ENCODE measurements around the gene BRPF1.

BRPF1 gene

DNA sequence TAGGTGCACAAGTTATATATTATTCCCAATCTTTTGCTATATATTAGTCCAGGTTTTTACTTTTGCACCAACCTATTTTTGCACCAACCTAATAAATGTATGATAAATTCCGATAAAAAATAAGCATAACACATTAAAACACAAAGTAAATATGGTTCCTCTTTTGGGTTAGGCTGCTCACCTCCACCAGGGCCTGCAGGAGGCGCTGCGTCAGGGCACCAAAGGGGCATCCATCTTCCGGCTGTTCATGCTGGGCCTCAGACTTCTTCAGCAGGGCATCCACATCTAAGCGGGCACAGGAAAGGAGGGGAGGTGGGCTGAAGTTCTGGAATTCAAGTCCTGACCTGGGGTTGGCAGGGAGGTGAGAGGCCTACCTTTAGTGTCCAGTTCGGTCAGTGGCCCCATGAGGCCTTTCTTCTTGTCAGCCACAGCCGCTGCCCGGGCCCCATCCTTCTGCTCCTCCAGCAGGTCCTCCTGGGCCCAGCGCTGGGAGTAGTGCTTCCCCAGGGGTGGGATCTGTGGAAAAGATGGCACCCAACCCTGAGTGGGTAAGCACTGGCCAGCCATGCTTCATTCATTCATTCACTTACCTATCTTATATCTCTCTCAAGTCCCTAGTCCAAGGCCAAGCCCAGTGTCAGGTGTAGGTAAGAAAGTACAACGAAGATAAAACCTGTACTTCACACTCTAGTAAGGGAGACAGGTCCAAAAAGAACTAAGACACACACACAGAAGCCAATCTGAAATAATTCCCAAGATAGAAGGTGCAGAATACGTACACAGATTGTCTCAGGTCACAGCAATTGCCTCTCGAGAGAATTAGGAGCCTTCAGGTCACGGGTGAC lies 55.5 kb downstream of the BRPF1 start:
- DNase-seq (ENCODE audit: low spot score), result no peak

DNA sequence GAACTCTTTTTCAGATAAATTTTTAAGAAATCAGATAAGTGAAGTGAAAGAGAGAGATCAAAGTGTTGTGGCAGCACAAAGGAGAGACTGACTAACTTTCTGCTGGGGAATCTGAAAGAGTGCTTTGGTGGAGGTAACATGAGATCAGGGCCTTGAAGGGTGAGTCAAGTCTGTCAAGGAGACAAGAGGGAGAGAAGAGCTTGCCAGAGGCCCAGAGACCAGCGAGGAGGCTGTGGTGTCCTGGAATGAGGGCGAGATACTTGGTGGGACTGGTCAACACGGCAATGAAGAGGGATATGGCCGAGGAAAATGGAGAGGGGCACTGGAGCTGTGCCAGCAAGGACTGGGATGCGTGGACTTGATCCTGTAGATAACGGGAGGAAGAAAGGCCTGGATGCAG lies 56.2 kb downstream of the BRPF1 start:
- no peak for DNase-seq (ENCODE audit: low spot score)

GRCh38 chr3:9791127-9791526 lies 59.6 kb downstream of the BRPF1 start:
- no peak for DNase-seq (ENCODE audit: low spot score)

DNA sequence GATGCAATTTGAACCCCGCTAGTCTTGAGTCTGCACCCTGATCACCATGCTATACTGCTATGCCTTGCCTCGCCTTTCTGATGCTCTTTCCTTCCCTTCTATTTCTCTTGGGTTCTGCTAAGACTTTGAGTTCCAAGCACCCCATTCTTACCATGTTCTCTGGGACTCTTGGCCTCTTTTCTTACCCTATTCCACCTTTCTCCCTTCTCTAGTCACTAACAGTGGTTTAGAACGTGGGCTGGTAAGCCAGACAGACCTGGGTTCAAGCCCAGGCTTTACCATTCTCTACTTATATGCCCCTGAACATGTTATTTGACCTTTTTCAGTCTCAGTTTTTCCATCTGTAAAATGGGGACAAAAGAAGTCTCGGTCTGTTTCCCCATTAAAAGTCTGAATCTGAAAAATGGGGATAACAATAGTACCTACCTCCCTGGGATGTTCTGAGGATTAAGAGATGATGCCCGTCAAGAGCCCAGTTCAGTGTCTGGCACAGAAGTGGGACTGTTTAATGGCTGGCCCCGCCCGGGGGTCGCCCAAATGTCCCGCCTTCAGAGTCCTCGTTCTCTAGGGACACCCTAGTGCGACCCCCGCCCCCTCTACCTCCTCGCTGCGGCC lies 60.4 kb downstream of the BRPF1 start:
- DNase-seq (ENCODE audit: low spot score), result no peak

DNA sequence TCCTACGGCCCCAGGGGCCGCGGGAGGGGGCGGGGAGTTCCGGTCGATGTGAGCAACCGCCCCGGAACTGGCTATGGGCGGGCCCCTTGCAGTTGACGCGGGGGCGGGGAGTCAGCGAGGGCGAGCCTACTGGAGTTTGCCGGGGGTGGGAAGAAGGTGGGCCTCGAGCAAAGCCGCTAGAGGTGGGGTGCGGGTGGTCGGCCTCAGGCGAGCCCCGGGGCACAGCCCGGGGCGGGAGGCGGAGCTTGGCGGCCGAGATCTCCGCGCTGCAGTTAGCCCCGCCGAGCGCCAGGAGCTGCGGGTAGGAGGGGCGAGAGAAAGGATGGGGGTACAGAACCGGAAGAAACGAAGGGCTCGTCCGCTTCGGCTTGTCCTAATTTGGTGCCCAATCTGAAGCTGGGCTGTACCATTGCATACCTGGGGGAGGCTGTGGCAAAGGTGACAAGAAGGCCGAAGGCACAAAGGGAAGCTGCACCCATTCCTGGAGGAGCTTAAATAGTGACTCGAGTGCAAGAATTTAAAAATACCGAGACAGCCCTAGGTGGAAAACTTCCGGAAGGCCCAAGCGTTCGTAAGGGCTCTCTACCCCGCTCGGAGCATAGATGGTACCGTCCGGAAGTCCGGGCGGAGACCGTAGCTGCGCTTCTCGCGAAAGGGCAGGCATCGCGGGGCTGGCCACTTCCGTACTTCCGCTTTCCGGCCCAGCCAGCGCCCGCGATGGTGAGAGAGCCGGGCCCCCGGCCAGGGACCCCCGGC lies 61.0 kb downstream of the BRPF1 start, which contains the start of the genes ARPC4 and TADA3:
Gene ARPC4 (plus strand): TSS at position 678 of the 756 bp plus-strand sequence. CDS start 40 bp downstream, at position 718.
Gene TADA3 (minus strand): TSS at position 69 of the 756 bp plus-strand sequence. CDS start 1,007 bp downstream, outside the sequence.
- DNase-seq (ENCODE audit: low spot score), result peak; percentile 94

- peak; percentile 34 for DNase-seq (ENCODE audit: low spot score)
Measured at GRCh38 chr3:9793161-9793781, 61.7 kb downstream of the BRPF1 start.

- no peak for DNase-seq (ENCODE audit: low spot score)
Measured at GRCh38 chr3:9794400-9794799, 62.9 kb downstream of the BRPF1 start.

- DNase-seq (ENCODE audit: low spot score), result no peak
Measured at GRCh38 chr3:9795207-9795606, 63.7 kb downstream of the BRPF1 start.

- DNase-seq (ENCODE audit: low spot score), result no peak
Measured at GRCh38 chr3:9797196-9797945, 65.8 kb downstream of the BRPF1 start.
